Measurements from ENCODE around the gene LRRFIP2.

LRRFIP2 gene

GRCh38 chr3:37114251-37115145 is 59.9 kb downstream of the LRRFIP2 start:
- DNase-seq = no peak

- DNase-seq = no peak
Observed at GRCh38 chr3:37112987-37113386, 61.4 kb downstream of the LRRFIP2 start.

GRCh38 chr3:37111199-37111598 is 63.2 kb downstream of the LRRFIP2 start:
- DNase-seq = no peak

- no peak for DNase-seq
Observed at GRCh38 chr3:37107846-37108245, 66.5 kb downstream of the LRRFIP2 start.

GRCh38 chr3:37103103-37103808 is 71.1 kb downstream of the LRRFIP2 start:
- DNase-seq = no peak

GRCh38 chr3:37100411-37100810 is 74.0 kb downstream of the LRRFIP2 start:
- no peak for DNase-seq

GRCh38 chr3:37099469-37099868 is 74.9 kb downstream of the LRRFIP2 start:
- no peak for DNase-seq

- no peak for DNase-seq
Observed at GRCh38 chr3:37098884-37099283, 75.5 kb downstream of the LRRFIP2 start.

GRCh38 chr3:37097776-37098175 is 76.6 kb downstream of the LRRFIP2 start:
- no peak for DNase-seq

GRCh38 chr3:37096975-37097374 is 77.4 kb downstream of the LRRFIP2 start:
- no peak for DNase-seq

GRCh38 chr3:37096288-37096687 is 78.1 kb downstream of the LRRFIP2 start:
- no peak for DNase-seq

GRCh38 chr3:37094636-37095035 is 79.7 kb downstream of the LRRFIP2 start:
- no peak for DNase-seq

- no peak for DNase-seq
Observed at GRCh38 chr3:37093481-37093880, 80.9 kb downstream of the LRRFIP2 start.

GRCh38 chr3:37092484-37092883 is 81.9 kb downstream of the LRRFIP2 start:
- no peak for DNase-seq

GRCh38 chr3:37087870-37088269 is 86.5 kb downstream of the LRRFIP2 start:
- DNase-seq = no peak

- DNase-seq = no peak
Observed at GRCh38 chr3:37086918-37087317, 87.5 kb downstream of the LRRFIP2 start.

- DNase-seq = no peak
Observed at GRCh38 chr3:37082317-37082716, 92.1 kb downstream of the LRRFIP2 start.

GRCh38 chr3:37075955-37076354 is 98.4 kb downstream of the LRRFIP2 start:
- DNase-seq = no peak

- no peak for DNase-seq
Observed at GRCh38 chr3:37074178-37074577, 100.2 kb downstream of the LRRFIP2 start.

GRCh38 chr3:37072892-37073291 is 101.5 kb downstream of the LRRFIP2 start:
- DNase-seq = no peak

GRCh38 chr3:37071921-37072320 is 102.5 kb downstream of the LRRFIP2 start:
- DNase-seq = no peak

GRCh38 chr3:37068031-37068430 is 106.4 kb downstream of the LRRFIP2 start:
- DNase-seq = no peak

GRCh38 chr3:37067577-37067976 is 106.8 kb downstream of the LRRFIP2 start:
- no peak for DNase-seq

GRCh38 chr3:37064747-37065146 is 109.6 kb downstream of the LRRFIP2 start:
- no peak for DNase-seq
